Measurements from ENCODE around the gene SDF4. TPM values are rescaled to one million over a fixed set of nuclear protein-coding genes. Genes with fewer than 3 reads are reported as not detected.

The SDF4 gene
- total RNA-seq, 3 donors from 2014 or later (not counting 1 experiment from before 2014, with no cell fraction given): 176 to 211 (median 184) TPM

DNA sequence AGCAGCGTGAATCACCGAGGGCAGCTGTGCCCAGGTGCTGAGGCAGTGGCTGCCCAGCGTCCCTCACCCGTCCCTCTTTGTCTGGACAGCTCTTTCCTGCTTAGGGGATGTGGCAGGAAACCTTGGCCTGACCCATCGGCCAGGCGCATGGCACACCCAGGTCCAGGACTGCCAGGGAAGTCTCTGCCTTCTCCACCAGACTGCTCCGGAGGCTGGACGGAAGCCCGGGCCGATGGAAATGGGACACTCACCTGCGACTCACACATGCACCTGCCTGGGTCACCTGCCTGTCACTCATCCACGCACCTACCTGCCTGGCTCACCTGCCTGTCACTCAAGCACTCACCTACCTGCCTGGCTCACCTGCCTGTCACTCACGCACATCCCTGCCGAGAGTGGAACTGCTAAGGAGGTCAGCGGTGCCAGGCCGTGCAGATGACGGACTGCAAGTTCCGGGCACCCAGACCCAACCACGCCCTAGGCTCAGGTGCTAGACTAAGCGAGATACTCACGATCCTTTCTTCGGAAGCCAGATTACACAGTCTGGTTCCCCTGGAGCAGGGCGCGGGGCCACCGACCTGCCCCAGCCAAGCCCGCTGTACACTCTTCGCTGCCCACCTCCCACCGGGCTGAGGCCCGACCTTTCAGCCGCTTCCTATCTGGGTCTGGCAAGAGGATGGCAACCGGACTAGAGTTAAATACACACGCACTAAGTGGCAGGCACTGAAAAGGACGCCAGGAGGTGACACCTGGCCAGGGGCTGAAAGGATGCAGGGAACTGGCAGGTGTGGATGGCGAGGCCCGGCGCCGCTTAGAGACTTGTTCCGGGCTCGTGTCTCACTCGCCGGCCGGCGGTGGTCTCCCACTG, 40.8 kb upstream of the SDF4 start:
- H3K4me1 ChIP-seq (ENCODE audit: control insufficient read depth, insufficient read depth, low read length): peaks cover 42% of the 10 kb centered on the region
- WGBS (ENCODE audit: insufficient coverage): 48% methylated on average over 43 of the region's 43 CpGs

DNA sequence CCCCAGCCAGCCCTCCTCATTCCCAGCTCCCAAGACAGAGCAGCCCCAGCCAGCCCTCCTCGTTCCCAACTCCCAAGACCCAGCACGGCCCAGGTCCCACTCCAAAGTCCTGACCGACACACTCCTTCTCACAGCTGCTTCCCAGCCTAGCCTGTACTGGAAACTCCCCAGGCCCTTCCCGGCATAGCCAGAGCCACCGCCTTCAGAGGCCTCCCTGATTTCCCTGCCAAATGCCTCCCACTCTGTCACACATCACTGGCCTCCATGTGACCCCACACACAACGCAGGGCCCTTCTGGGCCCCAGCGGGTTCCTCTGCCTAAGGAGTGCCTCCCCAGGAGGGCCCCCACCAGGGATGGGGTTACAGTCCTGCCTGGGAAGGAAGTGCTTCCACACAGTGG, 39.0 kb upstream of the SDF4 start:
- intact Hi-C loops (cut with micrococcal nuclease): loop anchor here (5.0 kb wide), 2 partner anchors 36 to 154 kb away; partner anchors contain the start of genes ACAP3, C1orf159 and PUSL1
- Mint-ChIP-seq H3K4me1 (peaks cover 28 to 49% of the 10 kb centered on the region in 2 donors), H3K9me3 (no peaks in the 10 kb centered on the region), H3K27me3 (ENCODE audit: low read depth in 2 of 2) (no peaks in the 10 kb centered on the region), H3K27ac (peak overlapping the region; percentile 51 to 58), H3K36me3 (no peaks in the 10 kb centered on the region), H3K4me3 (peak overlapping the region; percentile 84)
- Histone ChIP-seq H3K27ac (ENCODE audit: low read length) (no peak overlapping the region), H3K9me3 (ENCODE audit: control insufficient read depth, insufficient read depth, low read length) (no peaks in the 10 kb centered on the region), H3K27me3 (ENCODE audit: control insufficient read depth, insufficient read depth, low read length) (no peaks in the 10 kb centered on the region), H3K4me1 (ENCODE audit: control insufficient read depth, insufficient read depth, low read length) (peaks cover 42% of the 10 kb centered on the region), H3K36me3 (ENCODE audit: control insufficient read depth, insufficient read depth, low read length) (peaks cover 7% of the 10 kb centered on the region), H3K4me3 (ENCODE audit: low read length) (no peak overlapping the region)
- TF ChIP-seq, protein P1, sequence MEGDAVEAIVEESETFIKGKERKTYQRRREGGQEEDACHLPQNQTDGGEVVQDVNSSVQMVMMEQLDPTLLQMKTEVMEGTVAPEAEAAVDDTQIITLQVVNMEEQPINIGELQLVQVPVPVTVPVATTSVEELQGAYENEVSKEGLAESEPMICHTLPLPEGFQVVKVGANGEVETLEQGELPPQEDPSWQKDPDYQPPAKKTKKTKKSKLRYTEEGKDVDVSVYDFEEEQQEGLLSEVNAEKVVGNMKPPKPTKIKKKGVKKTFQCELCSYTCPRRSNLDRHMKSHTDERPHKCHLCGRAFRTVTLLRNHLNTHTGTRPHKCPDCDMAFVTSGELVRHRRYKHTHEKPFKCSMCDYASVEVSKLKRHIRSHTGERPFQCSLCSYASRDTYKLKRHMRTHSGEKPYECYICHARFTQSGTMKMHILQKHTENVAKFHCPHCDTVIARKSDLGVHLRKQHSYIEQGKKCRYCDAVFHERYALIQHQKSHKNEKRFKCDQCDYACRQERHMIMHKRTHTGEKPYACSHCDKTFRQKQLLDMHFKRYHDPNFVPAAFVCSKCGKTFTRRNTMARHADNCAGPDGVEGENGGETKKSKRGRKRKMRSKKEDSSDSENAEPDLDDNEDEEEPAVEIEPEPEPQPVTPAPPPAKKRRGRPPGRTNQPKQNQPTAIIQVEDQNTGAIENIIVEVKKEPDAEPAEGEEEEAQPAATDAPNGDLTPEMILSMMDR (IDR thresholded peaks at IDR 0.05): no peak
- DNase-seq: no peak
- WGBS (ENCODE audit: insufficient coverage): 91% methylated on average over 7 of the region's 7 CpGs
- no peak for ATAC-seq

More for the DNA sequence above, 40.8 kb upstream of the SDF4 start:
- Mint-ChIP-seq H3K4me1 (peaks cover 28 to 44% of the 10 kb centered on the region in 2 donors), H3K9me3 (no peaks in the 10 kb centered on the region), H3K27ac (peak overlapping the region; percentile 51 to 58), H3K4me3 (peak overlapping the region; percentile 84), H3K27me3 (ENCODE audit: low read depth in 2 of 2) (no peaks in the 10 kb centered on the region), H3K36me3 (no peaks in the 10 kb centered on the region)
- H3K27ac ChIP-seq (ENCODE audit: low read length): peak overlapping the region; percentile 36
- intact Hi-C loops (cut with micrococcal nuclease): loop anchor here (5.0 kb wide), 2 partner anchors 35 to 155 kb away; partner anchors contain the start of genes ACAP3, C1orf159 and PUSL1
- peak in 1 of 3 donors; percentile 5 for ATAC-seq
- peaks cover 3% of the 10 kb centered on the region for H3K36me3 ChIP-seq (ENCODE audit: control insufficient read depth, insufficient read depth, low read length)
- H3K27me3 ChIP-seq (ENCODE audit: control insufficient read depth, insufficient read depth, low read length): no peaks in the 10 kb centered on the region
- H3K9me3 ChIP-seq (ENCODE audit: control insufficient read depth, insufficient read depth, low read length): no peaks in the 10 kb centered on the region
- DNase-seq: no peak
- TF ChIP-seq, protein P1 (IDR thresholded peaks at IDR 0.05): no peak
- H3K4me3 ChIP-seq (ENCODE audit: low read length): peak overlapping the region; percentile 74

DNA sequence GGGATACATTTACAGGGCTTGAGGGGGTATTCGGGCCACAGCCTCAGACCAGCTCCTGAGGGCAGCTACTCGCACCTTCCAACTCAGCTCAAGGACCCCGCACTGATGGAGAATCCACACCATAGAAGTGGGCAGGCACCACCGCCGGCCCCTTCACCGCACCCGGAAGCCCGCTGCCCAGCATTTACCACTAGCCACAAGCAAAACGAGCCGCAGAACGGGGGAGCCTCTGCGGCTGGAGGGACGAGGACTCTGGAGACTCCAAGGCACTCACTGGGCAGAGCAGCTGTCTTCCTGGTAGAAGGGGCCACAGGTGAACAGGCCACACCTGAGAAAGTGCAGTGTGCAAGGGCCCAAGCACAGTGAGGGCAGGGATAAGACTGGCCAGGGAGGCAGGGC, 36.5 kb upstream of the SDF4 start:
- ATAC-seq (no peak), DNase-seq (no peak)
- Histone ChIP-seq H3K27me3 (ENCODE audit: control insufficient read depth, insufficient read depth, low read length) (no peaks in the 10 kb centered on the region), H3K36me3 (ENCODE audit: control insufficient read depth, insufficient read depth, low read length) (peaks cover 11% of the 10 kb centered on the region), H3K4me1 (ENCODE audit: control insufficient read depth, insufficient read depth, low read length) (peaks cover 33% of the 10 kb centered on the region), H3K27ac (ENCODE audit: low read length) (no peak overlapping the region), H3K4me3 (ENCODE audit: low read length) (no peak overlapping the region), H3K9me3 (ENCODE audit: control insufficient read depth, insufficient read depth, low read length) (no peaks in the 10 kb centered on the region)
- Mint-ChIP-seq H3K4me3 (no peak overlapping the region), H3K27ac (peak overlapping the region in 1 of 2 donors; percentile 36), H3K9me3 (no peaks in the 10 kb centered on the region), H3K4me1 (peaks cover 28 to 49% of the 10 kb centered on the region in 2 donors), H3K36me3 (no peaks in the 10 kb centered on the region), H3K27me3 (ENCODE audit: low read depth in 2 of 2) (no peaks in the 10 kb centered on the region)
- intact Hi-C loops (cut with micrococcal nuclease): no loop called here
- TF ChIP-seq, protein P1 (IDR thresholded peaks at IDR 0.05): no peak
- WGBS (ENCODE audit: insufficient coverage): 96% methylated on average over 13 of the region's 13 CpGs

Measured in natural killer cell (primary cell).